H9 (cell line): Measurements from ENCODE around the gene ZNF764. TPM values are rescaled to one million over a fixed set of nuclear protein-coding genes. Genes with fewer than 3 reads are reported as not detected.

ENCODE experiments used
- DNase-seq: peaks from one replicate; pipeline ENCODE4 v3.0.0-alpha.2; 2017
- H2AFZ ChIP-seq: one replicate; pipeline ENCODE4 v1.6.1; 2013; ENCODE audit warnings: mild to moderate bottlenecking, low read length, control low read depth, moderate library complexity
- H2AK5ac ChIP-seq: 2 replicates; pipeline ENCODE4 v1.6.1; 2013; ENCODE audit warnings: low read length, control low read depth, mixed read lengths; ENCODE audit not compliant: insufficient read length
- H2BK120ac ChIP-seq: one replicate; pipeline ENCODE4 v1.6.1; 2013; ENCODE audit warnings: low read depth, mild to moderate bottlenecking, low read length, control low read depth, inconsistent platforms; ENCODE audit not compliant: poor library complexity, severe bottlenecking
- H2BK12ac ChIP-seq: 2 replicates; pipeline ENCODE4 v1.6.1; 2013; ENCODE audit warnings: low read length, control low read depth, mixed read lengths, low read depth; ENCODE audit not compliant: insufficient read length
- H2BK15ac ChIP-seq: 2 replicates; pipeline ENCODE4 v1.6.1; 2013; ENCODE audit warnings: low read depth, low read length, control low read depth
- H2BK20ac ChIP-seq: one replicate; pipeline ENCODE4 v1.6.1; 2013; ENCODE audit warnings: low read depth, mild to moderate bottlenecking, low read length, control low read depth, inconsistent platforms; ENCODE audit not compliant: poor library complexity, severe bottlenecking
- H2BK5ac ChIP-seq: 2 replicates; pipeline ENCODE4 v1.6.1; 2013; ENCODE audit warnings: low read length, control low read depth, mixed read lengths; ENCODE audit not compliant: insufficient read length
- H3K14ac ChIP-seq: 2 replicates; pipeline ENCODE4 v1.6.1; 2013; ENCODE audit warnings: low read length, control low read depth; ENCODE audit not compliant: insufficient read depth
- H3K18ac ChIP-seq: 2 replicates; pipeline ENCODE4 v1.6.1; 2013; ENCODE audit warnings: low read depth, mild to moderate bottlenecking, mixed read lengths, low read length, control low read depth; ENCODE audit not compliant: insufficient read length
- H3K23ac ChIP-seq: 2 replicates; pipeline ENCODE4 v1.6.1; 2013; ENCODE audit warnings: low read length, control low read depth, mixed read lengths, low read depth; ENCODE audit not compliant: insufficient read length
- H3K23me2 ChIP-seq: 2 replicates; pipeline ENCODE4 v1.6.1; 2013; ENCODE audit warnings: low read depth, mild to moderate bottlenecking, mixed read lengths, low read length, control low read depth; ENCODE audit not compliant: insufficient read length, poor library complexity, severe bottlenecking
- H3K27ac ChIP-seq: 2 replicates; pipeline ENCODE4 v1.5.1; 2013; ENCODE audit warnings: low read length, control low read depth, mixed read lengths, low read depth; ENCODE audit not compliant: insufficient read length
- H3K27me3 ChIP-seq: 2 replicates; pipeline ENCODE4 v1.6.1; 2013; ENCODE audit warnings: low read length, control low read depth, inconsistent platforms; ENCODE audit not compliant: insufficient read depth
- H3K4ac ChIP-seq: 2 replicates; pipeline ENCODE4 v1.6.1; 2013; ENCODE audit warnings: low read depth, mild to moderate bottlenecking, control low read depth, inconsistent platforms, low read length, moderate library complexity
- H3K4me1 ChIP-seq: 2 replicates; pipeline ENCODE4 v1.6.1; 2013; ENCODE audit warnings: low read length, control low read depth, inconsistent platforms; ENCODE audit not compliant: insufficient read depth
- H3K4me2 ChIP-seq: 2 replicates; pipeline ENCODE4 v1.6.1; 2013; ENCODE audit warnings: low read length, control low read depth, mixed read lengths; ENCODE audit not compliant: insufficient read length, insufficient read depth
- H3K56ac ChIP-seq: 2 replicates; pipeline ENCODE4 v1.6.1; 2013; ENCODE audit warnings: low read depth, mild to moderate bottlenecking, mixed read lengths, low read length, control low read depth; ENCODE audit not compliant: insufficient read length
- H3K79me1 ChIP-seq: 2 replicates; pipeline ENCODE4 v1.6.1; 2013; ENCODE audit warnings: low read depth, mild to moderate bottlenecking, moderate library complexity, low read length, control low read depth, inconsistent platforms; ENCODE audit not compliant: insufficient read depth, poor library complexity, severe bottlenecking
- H3K79me2 ChIP-seq: 2 replicates; pipeline ENCODE4 v1.6.1; 2013; ENCODE audit warnings: low read length, control low read depth, inconsistent platforms; ENCODE audit not compliant: insufficient read depth
- H3K9ac ChIP-seq: 2 replicates; pipeline ENCODE4 v1.6.1; 2013; ENCODE audit warnings: low read length, control low read depth, mixed read lengths; ENCODE audit not compliant: insufficient read length; ENCODE audit errors: extremely low read depth
- H3K9me3 ChIP-seq: one replicate; pipeline ENCODE4 v1.6.1; 2013; ENCODE audit warnings: low read depth, low read length, inconsistent platforms; ENCODE audit not compliant: control insufficient read depth
- H3T11ph ChIP-seq: one replicate; pipeline ENCODE4 v1.6.1; 2013; ENCODE audit warnings: mild to moderate bottlenecking, low read length, control low read depth, inconsistent platforms
- H4K20me1 ChIP-seq: one replicate; pipeline ENCODE4 v1.6.1; 2013; ENCODE audit not compliant: control insufficient read depth, insufficient read length, insufficient read depth
- H4K5ac ChIP-seq: 2 replicates; pipeline ENCODE4 v1.6.1; 2013; ENCODE audit warnings: low read depth, mild to moderate bottlenecking, mixed read lengths, low read length, control low read depth; ENCODE audit not compliant: insufficient read length
- H4K8ac ChIP-seq: replicated peaks from 2 replicates; pipeline ENCODE4 v1.6.1; 2013; ENCODE audit warnings: low read length, control low read depth, mixed read lengths, low read depth; ENCODE audit not compliant: insufficient read length
- H4K91ac ChIP-seq: 2 replicates; pipeline ENCODE4 v1.6.1; 2013; ENCODE audit warnings: low read depth, mild to moderate bottlenecking, moderate library complexity, mixed read lengths, low read length, control low read depth; ENCODE audit not compliant: insufficient read length
- H3K27ac Mint-ChIP-seq, 3 experiments: 2 replicates in 2 of 3; 3 replicates in 1 of 3; pipeline ENCODE4 v1.8.0; 2020 to 2021; ENCODE audit warnings: mixed read lengths in 3 of 3, mild to moderate bottlenecking in 1 of 3, moderate library complexity in 1 of 3
- H3K27me3 Mint-ChIP-seq: 2 replicates; pipeline ENCODE4 v1.8.0; 2021; ENCODE audit warnings: low read depth, mild to moderate bottlenecking, moderate library complexity, mixed read lengths
- H3K36me3 Mint-ChIP-seq, 3 experiments: 2 replicates in 2 of 3; 3 replicates in 1 of 3; pipeline ENCODE4 v1.8.0; 2020 to 2021; ENCODE audit warnings: low read depth in 3 of 3, mixed read lengths in 3 of 3; ENCODE audit not compliant: insufficient read depth in 1 of 3
- H3K4me1 Mint-ChIP-seq, 2 experiments: 2 replicates each; pipeline ENCODE4 v1.8.0; 2020; ENCODE audit warnings: mixed read lengths in 2 of 2
- H3K4me3 Mint-ChIP-seq, 2 experiments: 2 replicates in 1 of 2; 3 replicates in 1 of 2; pipeline ENCODE4 v1.8.0; 2020 to 2021; ENCODE audit warnings: mild to moderate bottlenecking in 2 of 2, mixed read lengths in 2 of 2, moderate library complexity in 1 of 2
- H3K9me3 Mint-ChIP-seq, 2 experiments: 2 replicates in 1 of 2; 3 replicates in 1 of 2; pipeline ENCODE4 v1.8.0; 2020; ENCODE audit warnings: mild to moderate bottlenecking in 2 of 2, mixed read lengths in 2 of 2, moderate library complexity in 1 of 2
- CTCF ChIP-seq: fragments of 200-600 bp; sonication (generic); conservative IDR thresholded peaks from 3 replicates; pipeline ENCODE4 v1.8.0; 2021; ENCODE audit warnings: antibody characterized with exemption, mild to moderate bottlenecking
- WGBS: extraction: QIAGEN DNeasy Blood & Tissue Kit; methylation state at CpG from one replicate; pipeline ENCODE4 v1.1.7; 2013; ENCODE audit warnings: missing lambda C conversion rate, low lambda C conversion rate, mixed read lengths; ENCODE audit not compliant: insufficient read length; ENCODE audit errors: extremely low coverage; 5-methylcytosine and 5-hydroxymethylcytosine counted together
- total RNA-seq: library from RNA; stranded (reverse); gene quantifications from 2 replicates; pipeline ENCODE4 v1.2.1, GENCODE V29; 2021

The ZNF764 gene
- total RNA-seq, 1 experiment from 2014 or later: 11.4 TPM

- H3K27ac ChIP-seq: no peak overlapping the region
- H4K91ac ChIP-seq: no peak overlapping the region
- H3K56ac ChIP-seq: no peak overlapping the region
- H3K27me3 Mint-ChIP-seq: peaks cover 13% of the 10 kb centered on the region
- H2BK120ac ChIP-seq: no peak overlapping the region
- TF ChIP-seq CTCF: no peak
- H3K4me3 Mint-ChIP-seq: no peak overlapping the region
- no peaks in the 10 kb centered on the region for H3K36me3 Mint-ChIP-seq
- H3K79me1 ChIP-seq: no peaks in the 10 kb centered on the region
- no peak overlapping the region for H4K8ac ChIP-seq
- no peak overlapping the region for H2BK15ac ChIP-seq
- no peak overlapping the region for H3K23ac ChIP-seq
- H2BK12ac ChIP-seq: no peak overlapping the region
- H3K27ac Mint-ChIP-seq: 0 out of 7 replicates have a peak overlapping the region, but pooled peaks of 1 of the 3 experiments have one; percentile 7
- no CpG with 5 or more reads among the region's 2 CpGs for WGBS
- no peak overlapping the region for H3T11ph ChIP-seq
- no peak overlapping the region for H2AFZ ChIP-seq
- no peak overlapping the region for H4K5ac ChIP-seq
- H3K4me2 ChIP-seq: no peak overlapping the region
- H4K20me1 ChIP-seq: no peaks in the 10 kb centered on the region
- H3K23me2 ChIP-seq: no peaks in the 10 kb centered on the region
- H2BK5ac ChIP-seq: no peak overlapping the region
- H3K4me1 ChIP-seq: no peaks in the 10 kb centered on the region
- no peak overlapping the region for H3K4ac ChIP-seq
- H3K27me3 ChIP-seq: no peaks in the 10 kb centered on the region
- no peaks in the 10 kb centered on the region for H3K9me3 ChIP-seq
- no peaks in the 10 kb centered on the region for H3K9me3 Mint-ChIP-seq
- no peak for DNase-seq
- no peaks in the 10 kb centered on the region for H3K79me2 ChIP-seq
- no peaks in the 10 kb centered on the region for H3K4me1 Mint-ChIP-seq
- H3K18ac ChIP-seq: no peak overlapping the region
- no peak overlapping the region for H2BK20ac ChIP-seq
- no peak overlapping the region for H3K9ac ChIP-seq
- H3K14ac ChIP-seq: peak overlapping the region; percentile 56; the same call in 1 of the 2 replicates
- no peak overlapping the region for H2AK5ac ChIP-seq
Observed at GRCh38 chr16:30515275-30515674, 42.9 kb downstream of the ZNF764 start.
